ENCODE measurements around the gene CD46. TPM values are rescaled to one million over a fixed set of nuclear protein-coding genes. Genes with fewer than 3 reads are reported as not detected.

The CD46 gene
- total RNA-seq, 1 experiment from 2014 or later = 62.1 TPM

- H3K27me3 ChIP-seq (replicated peaks) = no peaks in the 10 kb centered on the region
- peaks cover 7% of the 10 kb centered on the region; the same call in 1 of the 2 replicates for H3K36me3 ChIP-seq
- H3K27ac ChIP-seq = no peak overlapping the region
- H3K4me3 ChIP-seq = no peak overlapping the region
- H3K4me1 ChIP-seq (replicated peaks) = peaks cover 14% of the 10 kb centered on the region
- DNase-seq (ENCODE audit: low read depth in 1 of 2, low spot score in 2 of 2) = no peak
- no peaks in the 10 kb centered on the region for H3K9me3 ChIP-seq (replicated peaks)
Measured at GRCh38 chr1:207808322-207808705, 56.5 kb downstream of the CD46 start.

- Histone ChIP-seq H3K36me3 (peaks cover 7% of the 10 kb centered on the region; the same call in 1 of the 2 replicates), H3K27ac (no peak overlapping the region), H3K4me3 (no peak overlapping the region), H3K9me3 (replicated peaks) (no peaks in the 10 kb centered on the region), H3K4me1 (replicated peaks) (peaks cover 14% of the 10 kb centered on the region), H3K27me3 (replicated peaks) (no peaks in the 10 kb centered on the region)
- no peak for DNase-seq (ENCODE audit: low read depth in 1 of 2, low spot score in 2 of 2)
Measured at GRCh38 chr1:207808911-207809555, 57.2 kb downstream of the CD46 start.

- Histone ChIP-seq H3K27me3 (replicated peaks) (no peaks in the 10 kb centered on the region), H3K9me3 (replicated peaks) (no peaks in the 10 kb centered on the region), H3K4me3 (no peak overlapping the region), H3K27ac (no peak overlapping the region), H3K4me1 (replicated peaks) (peaks cover 14% of the 10 kb centered on the region), H3K36me3 (peaks cover 8% of the 10 kb centered on the region)
- no peak for DNase-seq (ENCODE audit: low read depth in 1 of 2, low spot score in 2 of 2)
Measured at GRCh38 chr1:207810173-207810572, 58.3 kb downstream of the CD46 start.

GRCh38 chr1:207810606-207811295, 58.9 kb downstream of the CD46 start:
- DNase-seq (ENCODE audit: low read depth in 1 of 2, low spot score in 2 of 2) = no peak
- Histone ChIP-seq H3K4me3 (no peak overlapping the region), H3K36me3 (peaks cover 5% of the 10 kb centered on the region), H3K27me3 (replicated peaks) (no peaks in the 10 kb centered on the region), H3K9me3 (replicated peaks) (no peaks in the 10 kb centered on the region), H3K27ac (no peak overlapping the region), H3K4me1 (replicated peaks) (peaks cover 13% of the 10 kb centered on the region)

GRCh38 chr1:207811319-207811718, 59.5 kb downstream of the CD46 start:
- Histone ChIP-seq H3K9me3 (replicated peaks) (no peaks in the 10 kb centered on the region), H3K4me1 (replicated peaks) (peaks cover 13% of the 10 kb centered on the region), H3K4me3 (no peak overlapping the region), H3K36me3 (peaks cover 5% of the 10 kb centered on the region), H3K27me3 (replicated peaks) (no peaks in the 10 kb centered on the region), H3K27ac (no peak overlapping the region)
- DNase-seq (ENCODE audit: low read depth in 1 of 2, low spot score in 2 of 2) = no peak

GRCh38 chr1:207811920-207812720, 60.3 kb downstream of the CD46 start:
- peaks cover 5% of the 10 kb centered on the region for H3K36me3 ChIP-seq
- H3K4me3 ChIP-seq = no peak overlapping the region
- H3K4me1 ChIP-seq (replicated peaks) = peaks cover 8% of the 10 kb centered on the region
- no peaks in the 10 kb centered on the region for H3K9me3 ChIP-seq (replicated peaks)
- no peak overlapping the region for H3K27ac ChIP-seq
- H3K27me3 ChIP-seq (replicated peaks) = no peaks in the 10 kb centered on the region
- DNase-seq (ENCODE audit: low read depth in 1 of 2, low spot score in 2 of 2) = no peak

- Histone ChIP-seq H3K27me3 (replicated peaks) (no peaks in the 10 kb centered on the region), H3K4me1 (replicated peaks) (peaks cover 8% of the 10 kb centered on the region), H3K4me3 (no peak overlapping the region), H3K36me3 (peaks cover 5% of the 10 kb centered on the region), H3K27ac (no peak overlapping the region), H3K9me3 (replicated peaks) (no peaks in the 10 kb centered on the region)
- DNase-seq (ENCODE audit: low read depth in 1 of 2, low spot score in 2 of 2) = no peak
Measured at GRCh38 chr1:207812778-207813511, 61.1 kb downstream of the CD46 start.

GRCh38 chr1:207813512-207813881, 61.6 kb downstream of the CD46 start:
- Histone ChIP-seq H3K4me3 (no peak overlapping the region), H3K4me1 (replicated peaks) (peaks cover 10% of the 10 kb centered on the region), H3K27ac (no peak overlapping the region), H3K9me3 (replicated peaks) (no peaks in the 10 kb centered on the region), H3K36me3 (peaks cover 5% of the 10 kb centered on the region), H3K27me3 (replicated peaks) (no peaks in the 10 kb centered on the region)
- DNase-seq (ENCODE audit: low read depth in 1 of 2, low spot score in 2 of 2) = no peak

- Histone ChIP-seq H3K27me3 (replicated peaks) (no peaks in the 10 kb centered on the region), H3K4me1 (replicated peaks) (peaks cover 14% of the 10 kb centered on the region), H3K9me3 (replicated peaks) (no peaks in the 10 kb centered on the region), H3K27ac (no peak overlapping the region), H3K4me3 (no peak overlapping the region), H3K36me3 (peaks cover 5% of the 10 kb centered on the region)
- DNase-seq (ENCODE audit: low read depth in 1 of 2, low spot score in 2 of 2) = no peak
Measured at GRCh38 chr1:207813946-207814345, 62.1 kb downstream of the CD46 start.

- DNase-seq (ENCODE audit: low read depth in 1 of 2, low spot score in 2 of 2) = no peak
- H3K4me3 ChIP-seq = no peak overlapping the region
- no peaks in the 10 kb centered on the region for H3K9me3 ChIP-seq (replicated peaks)
- H3K27me3 ChIP-seq (replicated peaks) = no peaks in the 10 kb centered on the region
- H3K27ac ChIP-seq = no peak overlapping the region
- H3K4me1 ChIP-seq (replicated peaks) = peaks cover 19% of the 10 kb centered on the region
- peaks cover 5% of the 10 kb centered on the region for H3K36me3 ChIP-seq
Measured at GRCh38 chr1:207814469-207814868, 62.6 kb downstream of the CD46 start.

- Histone ChIP-seq H3K4me3 (no peak overlapping the region), H3K36me3 (peaks cover 5% of the 10 kb centered on the region), H3K4me1 (replicated peaks) (peaks cover 20% of the 10 kb centered on the region), H3K9me3 (replicated peaks) (no peaks in the 10 kb centered on the region), H3K27me3 (replicated peaks) (no peaks in the 10 kb centered on the region), H3K27ac (no peak overlapping the region)
- no peak for DNase-seq (ENCODE audit: low read depth in 1 of 2, low spot score in 2 of 2)
Measured at GRCh38 chr1:207815466-207815865, 63.6 kb downstream of the CD46 start.

GRCh38 chr1:207815913-207816291, 64.0 kb downstream of the CD46 start:
- DNase-seq (ENCODE audit: low read depth in 1 of 2, low spot score in 2 of 2) = no peak

GRCh38 chr1:207817166-207817565, 65.3 kb downstream of the CD46 start:
- no peaks in the 10 kb centered on the region for H3K9me3 ChIP-seq (replicated peaks)
- no peak overlapping the region for H3K27ac ChIP-seq
- H3K36me3 ChIP-seq = peaks cover 5% of the 10 kb centered on the region
- H3K4me1 ChIP-seq (replicated peaks) = peaks cover 20% of the 10 kb centered on the region
- H3K4me3 ChIP-seq = no peak overlapping the region
- H3K27me3 ChIP-seq (replicated peaks) = no peaks in the 10 kb centered on the region
- no peak for DNase-seq (ENCODE audit: low read depth in 1 of 2, low spot score in 2 of 2)

More at GRCh38 chr1:207815913-207816291, 64.0 kb downstream of the CD46 start:
- Histone ChIP-seq H3K9me3 (replicated peaks) (no peaks in the 10 kb centered on the region), H3K4me3 (no peak overlapping the region), H3K27me3 (replicated peaks) (no peaks in the 10 kb centered on the region), H3K4me1 (replicated peaks) (peaks cover 20% of the 10 kb centered on the region), H3K36me3 (peaks cover 5% of the 10 kb centered on the region), H3K27ac (no peak overlapping the region)
